Fibroblast of villous mesenchyme (primary cell): ENCODE data around the gene TNRC18. TPM values are rescaled to one million over a fixed set of nuclear protein-coding genes. Genes with fewer than 3 reads are reported as not detected.
"Not testable (repeated sequence)": the region's sequence is repeated elsewhere in the genome, so short reads cannot be mapped to it uniquely, and the experiment has no call there.

Experiments used
- DNase-seq: peaks from one replicate; pipeline ENCODE4 v3.0.0-alpha.2; 2010; ENCODE audit warnings: low read depth
- H3K4me3 ChIP-seq: 2 replicates; pipeline ENCODE4 v1.5.1; 2011; ENCODE audit warnings: low read depth, mild to moderate bottlenecking, low read length
- total RNA-seq: library from RNA; depleted of rRNA; stranded (reverse); fragments of >200 nt; gene quantifications from 2 replicates; pipeline ENCODE4 v1.2.3, GENCODE V29; 2012
- TF ChIP-seq, protein P1 (sequence below): IDR thresholded peaks from 2 replicates; pipeline ENCODE4 v1.5.1; 2012; ENCODE audit warnings: low read depth, mild to moderate bottlenecking, low read length; ENCODE audit not compliant: insufficient read depth

TNRC18 gene
- total RNA-seq, 1 donor = 54.4 TPM

DNA sequence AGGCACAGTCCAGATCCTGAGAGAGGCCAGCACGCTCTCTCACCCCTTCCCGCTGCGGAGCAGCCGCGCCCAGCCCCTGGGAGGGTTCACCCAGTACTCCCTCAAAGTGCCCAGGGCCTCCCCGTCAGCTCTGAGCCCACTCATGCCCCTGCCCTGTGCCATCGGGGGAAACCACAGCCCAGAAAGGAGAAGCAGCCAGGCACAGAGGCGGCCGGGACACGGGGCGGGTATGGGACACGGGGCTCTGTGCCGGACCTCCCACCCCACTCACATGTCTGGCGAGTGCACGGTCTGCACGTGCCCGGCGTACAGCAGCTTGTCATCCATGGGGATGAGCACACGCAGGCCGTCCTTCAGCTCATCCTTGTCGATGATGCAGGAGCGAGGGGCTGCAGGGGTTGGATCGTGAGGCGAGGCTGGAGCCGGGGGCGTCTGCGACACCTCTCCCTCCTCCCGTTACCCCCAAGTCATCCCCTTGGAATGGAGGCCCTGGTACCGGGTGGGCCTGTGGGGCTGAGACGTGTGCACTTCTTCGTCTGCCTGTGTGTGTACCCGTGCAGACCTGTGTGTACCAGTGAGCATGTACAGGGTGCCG lies 102.7 kb downstream of the TNRC18 start:
- H3K4me3 ChIP-seq = no peak overlapping the region
- TF ChIP-seq, protein P1, sequence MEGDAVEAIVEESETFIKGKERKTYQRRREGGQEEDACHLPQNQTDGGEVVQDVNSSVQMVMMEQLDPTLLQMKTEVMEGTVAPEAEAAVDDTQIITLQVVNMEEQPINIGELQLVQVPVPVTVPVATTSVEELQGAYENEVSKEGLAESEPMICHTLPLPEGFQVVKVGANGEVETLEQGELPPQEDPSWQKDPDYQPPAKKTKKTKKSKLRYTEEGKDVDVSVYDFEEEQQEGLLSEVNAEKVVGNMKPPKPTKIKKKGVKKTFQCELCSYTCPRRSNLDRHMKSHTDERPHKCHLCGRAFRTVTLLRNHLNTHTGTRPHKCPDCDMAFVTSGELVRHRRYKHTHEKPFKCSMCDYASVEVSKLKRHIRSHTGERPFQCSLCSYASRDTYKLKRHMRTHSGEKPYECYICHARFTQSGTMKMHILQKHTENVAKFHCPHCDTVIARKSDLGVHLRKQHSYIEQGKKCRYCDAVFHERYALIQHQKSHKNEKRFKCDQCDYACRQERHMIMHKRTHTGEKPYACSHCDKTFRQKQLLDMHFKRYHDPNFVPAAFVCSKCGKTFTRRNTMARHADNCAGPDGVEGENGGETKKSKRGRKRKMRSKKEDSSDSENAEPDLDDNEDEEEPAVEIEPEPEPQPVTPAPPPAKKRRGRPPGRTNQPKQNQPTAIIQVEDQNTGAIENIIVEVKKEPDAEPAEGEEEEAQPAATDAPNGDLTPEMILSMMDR = no peak
- DNase-seq = no peak

DNA sequence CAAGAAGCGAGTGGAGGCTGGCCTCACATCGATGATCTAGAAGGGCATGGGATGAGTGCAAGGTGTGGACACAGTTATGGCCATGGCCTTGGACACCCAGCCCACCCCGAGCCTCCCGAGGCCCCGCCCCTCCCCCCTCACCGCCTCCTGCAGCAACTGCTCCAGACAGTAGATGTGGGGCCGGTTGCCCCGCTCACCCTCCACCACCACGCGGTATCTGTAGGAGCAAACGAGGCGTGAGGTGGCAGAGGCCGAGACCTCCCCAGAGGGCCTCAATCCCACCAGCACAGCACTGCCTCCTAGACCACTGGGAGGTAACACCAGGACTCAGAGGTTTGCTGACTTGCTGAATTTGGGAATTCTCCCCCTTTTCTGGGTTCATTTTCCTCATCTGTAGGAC lies 103.2 kb downstream of the TNRC18 start:
- TF ChIP-seq, protein P1 = no peak
- no peak overlapping the region for H3K4me3 ChIP-seq
- no peak for DNase-seq

DNA sequence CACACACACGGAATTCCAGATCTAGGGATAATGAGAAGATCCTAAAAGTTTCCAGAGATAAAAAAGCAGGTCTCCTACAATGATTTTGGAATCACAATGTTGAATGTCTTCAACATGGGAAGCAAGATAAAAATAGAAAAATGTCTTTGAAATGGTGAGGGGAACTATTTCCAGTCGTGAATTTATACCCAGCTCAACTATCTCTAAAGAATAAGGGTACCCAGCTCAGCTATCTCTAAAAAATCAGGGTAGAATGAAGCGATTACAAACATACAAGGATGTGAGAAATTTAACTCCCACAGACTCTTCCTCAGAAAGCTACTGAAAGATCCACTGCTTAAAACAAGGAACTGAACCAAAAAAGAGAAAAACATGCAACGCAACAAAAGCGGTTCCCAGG lies 105.0 kb downstream of the TNRC18 start:
- H3K4me3 ChIP-seq, DNase-seq: not testable (repeated sequence)

DNA sequence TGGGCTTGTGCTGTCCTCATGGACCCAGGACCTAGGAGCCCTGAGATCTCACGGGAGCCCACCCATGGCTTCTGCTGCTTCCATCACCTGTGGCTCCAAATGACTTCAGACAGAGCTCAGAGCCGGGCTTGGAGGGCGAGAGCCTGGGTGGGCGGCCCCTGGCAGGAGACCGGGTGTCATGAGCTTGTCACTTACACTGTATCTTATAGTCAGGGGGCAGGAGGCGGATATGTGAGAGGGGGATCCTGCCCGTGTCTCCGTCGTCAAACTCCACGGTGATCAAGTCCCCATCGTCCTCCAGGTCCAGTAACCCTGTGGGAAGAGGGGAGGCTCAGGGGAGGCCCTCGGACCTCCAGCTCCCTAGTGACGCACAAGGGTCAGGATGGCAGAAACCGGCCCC lies 107.9 kb downstream of the TNRC18 start:
- no peak for DNase-seq
- TF ChIP-seq, protein P1 = no peak
- H3K4me3 ChIP-seq = no peak overlapping the region

DNA sequence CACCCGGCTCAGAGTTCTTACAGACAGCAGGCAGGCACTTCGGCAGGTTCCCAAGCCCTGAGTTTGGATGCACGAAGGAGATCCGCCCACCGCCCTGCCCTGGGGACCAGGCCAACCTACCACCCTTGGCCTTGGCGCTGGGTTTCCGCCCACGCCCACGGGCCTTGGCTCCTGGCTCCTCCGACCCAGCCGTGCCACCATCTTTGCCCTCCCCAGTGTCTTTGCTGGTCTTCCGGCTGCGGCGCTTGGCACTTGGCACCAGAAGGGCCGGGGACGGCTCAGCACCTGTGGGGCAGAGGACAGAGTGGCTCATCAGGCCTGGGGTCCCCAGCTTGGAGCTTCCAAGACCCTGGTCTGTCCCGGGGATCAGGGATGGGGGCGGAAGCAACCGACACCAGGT lies 108.8 kb downstream of the TNRC18 start:
- no peak for DNase-seq
- H3K4me3 ChIP-seq = no peak overlapping the region
- TF ChIP-seq, protein P1 = no peak

DNA sequence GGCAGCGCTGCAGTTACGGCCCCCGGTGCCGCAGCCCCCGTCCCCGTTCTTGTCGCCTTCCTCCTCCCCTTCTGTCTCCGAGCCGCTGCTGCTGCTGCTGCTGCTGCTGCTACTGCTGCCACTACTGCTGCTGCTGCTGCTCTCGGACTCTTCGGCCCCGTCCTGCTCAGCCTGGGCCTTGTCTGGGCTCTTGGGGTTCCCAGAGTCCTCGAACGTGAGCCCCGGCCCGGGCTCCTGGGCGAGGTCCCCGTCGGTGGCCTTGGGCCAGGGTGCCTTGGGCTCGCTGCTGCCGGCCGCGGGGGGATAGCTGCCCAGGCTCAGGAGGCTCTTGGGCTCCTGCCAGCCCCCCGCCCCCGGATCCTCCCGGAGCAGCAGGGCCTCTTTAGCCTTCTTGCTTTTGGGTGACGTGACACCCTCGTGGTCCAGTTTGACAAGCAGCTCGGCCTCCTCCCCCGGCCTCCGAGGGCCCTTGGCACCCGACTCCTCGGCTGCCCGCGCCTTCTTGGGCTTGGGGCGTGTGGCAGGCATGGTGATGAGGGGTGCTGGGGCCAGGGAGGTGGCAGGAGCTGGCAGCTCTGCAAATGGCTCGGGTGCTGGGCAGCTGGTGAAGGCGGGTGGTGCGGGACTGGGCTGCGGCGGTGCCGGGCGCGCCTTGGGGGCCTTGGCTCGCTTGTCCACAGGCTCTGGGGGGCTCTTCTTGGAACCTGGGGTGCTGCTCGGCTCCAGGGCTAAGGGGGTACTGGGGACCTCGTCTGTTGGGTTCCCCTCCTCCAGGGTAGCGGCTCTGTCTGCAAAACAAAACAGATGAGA lies 110.4 kb downstream of the TNRC18 start:
- not testable (repeated sequence) for H3K4me3 ChIP-seq, DNase-seq

DNA sequence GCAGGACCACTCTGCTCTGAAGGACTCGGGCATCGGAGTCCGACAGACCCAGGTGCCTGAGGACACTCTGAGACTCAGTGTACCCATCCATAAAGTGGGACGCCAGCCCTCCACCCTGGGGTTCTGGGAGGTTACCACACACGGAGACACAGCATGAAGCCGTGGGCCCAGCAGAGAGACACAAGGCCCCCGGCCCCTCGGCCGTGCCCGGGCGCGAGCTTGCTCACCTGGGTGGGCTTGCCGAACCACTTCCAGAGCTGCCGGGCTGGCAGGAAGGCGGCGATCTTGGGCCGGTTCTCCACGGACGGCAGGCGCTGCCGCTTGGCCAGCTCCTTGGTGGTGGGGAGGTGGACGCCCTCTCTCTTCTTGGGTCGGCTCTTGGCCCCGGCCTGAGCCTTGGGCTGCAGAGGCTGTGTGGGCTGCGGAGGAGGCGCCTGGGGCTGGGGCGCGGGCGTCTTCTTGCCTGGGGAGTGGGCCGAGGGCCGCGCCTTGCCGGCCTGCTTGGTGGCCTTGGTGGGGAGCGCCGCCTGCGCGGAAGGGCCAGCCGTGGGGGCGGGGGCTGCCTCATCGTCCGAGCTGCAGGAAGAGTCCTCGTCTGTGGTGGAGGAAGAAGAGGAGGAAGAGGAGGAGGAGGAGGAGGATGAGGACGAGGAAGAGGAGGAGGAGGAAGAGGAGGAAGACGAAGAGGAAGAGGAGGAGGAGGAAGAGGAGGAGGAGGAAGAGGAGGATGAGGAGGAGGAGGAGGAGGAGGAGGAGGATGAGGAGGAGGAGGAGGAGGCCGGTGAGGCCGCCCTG lies 111.2 kb downstream of the TNRC18 start:
- H3K4me3 ChIP-seq, DNase-seq: not testable (repeated sequence)

DNA sequence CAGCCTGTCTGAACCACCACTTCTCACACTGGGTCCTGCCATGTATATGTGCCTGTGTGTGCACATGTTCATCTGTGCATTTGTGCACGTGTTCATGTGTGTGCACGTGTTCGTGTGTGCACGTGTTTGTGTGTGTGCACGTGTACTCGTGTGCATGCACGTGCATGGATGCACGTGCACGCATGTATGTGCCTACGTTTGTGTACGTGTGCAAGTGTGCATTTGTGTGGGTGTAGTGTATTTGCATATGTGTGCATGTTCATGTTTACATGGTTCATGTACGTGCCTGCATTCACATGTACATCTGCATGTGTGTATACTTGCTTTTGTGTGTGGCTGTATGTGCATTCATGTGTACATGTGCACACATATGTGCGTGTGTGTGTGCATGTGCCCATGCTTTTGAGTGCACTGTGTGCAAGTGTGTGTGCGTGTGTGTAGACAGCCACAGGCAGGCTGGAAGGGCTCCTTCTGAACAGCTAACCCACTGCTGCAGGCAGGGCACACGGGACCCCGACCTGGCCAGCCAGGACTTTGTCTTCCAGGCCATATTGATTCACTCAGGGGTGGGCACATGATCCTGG lies 112.7 kb downstream of the TNRC18 start:
- no peak overlapping the region for H3K4me3 ChIP-seq
- no peak for DNase-seq
- TF ChIP-seq, protein P1 = no peak
